Occipital lobe (tissue), 2 donors: ENCODE data around the gene MLST8. TPM values are rescaled to one million over a fixed set of nuclear protein-coding genes. Genes with fewer than 3 reads are reported as not detected.
"Not testable (repeated sequence)": the region's sequence is repeated elsewhere in the genome, so short reads cannot be mapped to it uniquely, and the experiment has no call there.

Experiments
- DNase-seq: peaks from one replicate; lab custom pipeline; 2025; lab: John Stamatoyannopoulos, UW
- total RNA-seq: library from RNA; depleted of rRNA; stranded (reverse); fragments of >200 nt; gene quantifications from one replicate; pipeline ENCODE4 v1.2.3, GENCODE V29; 2014

Gene MLST8
- total RNA-seq, 1 donor from 2014 or later = 10.5 TPM

DNA sequence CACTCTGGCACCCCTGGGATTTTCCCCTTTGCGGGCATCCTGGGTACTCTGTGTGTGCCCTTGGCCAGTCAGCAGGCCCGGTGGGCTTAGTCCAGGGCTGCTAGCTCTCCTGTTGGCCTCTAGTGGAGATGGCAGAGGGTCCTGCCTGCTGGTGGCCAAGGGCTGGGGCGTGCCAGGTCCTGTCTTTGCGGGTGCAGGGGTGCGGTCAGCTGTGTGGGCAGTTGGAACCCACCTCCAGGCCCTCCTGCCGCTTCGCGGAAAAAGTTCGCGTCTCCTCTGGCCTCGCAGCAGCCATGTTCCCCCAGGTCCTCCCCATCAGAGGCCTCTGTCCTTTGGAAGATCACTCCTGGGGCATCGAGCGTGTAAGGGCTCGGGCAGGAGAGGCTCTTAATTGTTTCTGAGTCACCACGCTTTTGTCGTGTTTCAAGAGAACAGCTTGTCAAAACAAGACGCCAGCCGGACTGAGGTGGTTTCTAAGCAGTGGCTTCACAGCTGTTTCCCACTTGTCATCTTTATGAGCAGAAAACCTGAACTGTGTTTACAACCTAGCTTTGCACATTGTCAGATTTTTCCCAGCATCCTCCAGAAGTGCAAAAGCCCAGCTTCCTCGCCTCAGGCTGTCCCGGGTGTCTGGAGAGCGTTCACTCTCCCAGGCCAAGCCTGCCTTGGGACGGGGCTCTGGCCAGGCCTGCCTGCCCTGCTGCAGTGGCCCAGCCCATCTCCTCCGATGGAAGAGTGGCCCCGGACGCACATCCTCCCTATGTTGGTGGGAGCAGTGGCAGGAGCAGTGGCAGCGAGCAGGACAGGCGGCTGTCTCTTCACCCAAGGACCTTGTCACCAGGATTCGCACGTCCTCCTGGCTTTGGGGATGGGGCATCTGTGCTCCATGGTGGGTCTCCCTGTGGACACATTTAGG lies 26.0 kb downstream of the MLST8 start:
- DNase-seq = no peak

DNA sequence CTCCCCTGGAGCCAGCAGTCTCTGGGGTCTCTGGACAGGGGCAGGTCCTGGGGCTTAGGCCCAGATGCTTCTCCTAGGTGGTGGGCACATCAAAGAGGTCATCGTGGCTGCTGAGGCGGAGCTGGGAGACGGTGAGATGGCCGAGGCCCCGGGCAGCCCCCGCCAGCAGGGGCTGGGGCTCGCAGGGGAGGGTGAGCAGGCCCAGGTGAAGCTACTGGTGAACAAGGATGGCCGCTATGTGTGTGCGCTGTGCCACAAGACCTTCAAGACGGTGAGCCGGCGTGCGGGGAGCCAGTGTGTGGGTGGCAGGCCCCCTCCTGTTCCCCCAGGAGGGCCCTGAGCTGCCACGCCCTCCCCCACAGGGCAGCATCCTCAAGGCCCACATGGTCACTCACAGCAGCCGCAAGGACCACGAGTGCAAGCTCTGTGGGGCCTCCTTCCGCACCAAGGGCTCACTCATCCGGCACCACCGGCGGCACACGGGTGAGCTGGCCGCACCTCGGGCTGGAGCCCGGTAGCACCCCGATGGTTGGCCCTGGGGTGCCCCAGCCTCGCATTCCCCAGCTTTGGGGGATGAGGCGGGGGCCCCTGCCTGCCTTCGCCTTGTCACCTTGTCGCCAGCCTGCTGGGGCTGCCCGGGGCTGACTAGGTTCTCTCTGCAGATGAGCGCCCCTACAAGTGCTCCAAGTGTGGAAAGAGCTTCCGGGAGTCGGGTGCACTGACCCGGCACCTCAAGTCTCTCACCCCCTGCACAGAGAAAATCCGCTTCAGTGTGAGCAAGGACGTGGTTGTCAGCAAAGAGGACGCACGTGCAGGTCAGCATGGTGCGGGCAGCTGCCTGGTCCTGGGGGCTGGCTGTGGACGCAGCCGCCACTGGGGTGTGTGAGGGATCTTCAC lies 27.1 kb downstream of the MLST8 start:
- no peak for DNase-seq

DNA sequence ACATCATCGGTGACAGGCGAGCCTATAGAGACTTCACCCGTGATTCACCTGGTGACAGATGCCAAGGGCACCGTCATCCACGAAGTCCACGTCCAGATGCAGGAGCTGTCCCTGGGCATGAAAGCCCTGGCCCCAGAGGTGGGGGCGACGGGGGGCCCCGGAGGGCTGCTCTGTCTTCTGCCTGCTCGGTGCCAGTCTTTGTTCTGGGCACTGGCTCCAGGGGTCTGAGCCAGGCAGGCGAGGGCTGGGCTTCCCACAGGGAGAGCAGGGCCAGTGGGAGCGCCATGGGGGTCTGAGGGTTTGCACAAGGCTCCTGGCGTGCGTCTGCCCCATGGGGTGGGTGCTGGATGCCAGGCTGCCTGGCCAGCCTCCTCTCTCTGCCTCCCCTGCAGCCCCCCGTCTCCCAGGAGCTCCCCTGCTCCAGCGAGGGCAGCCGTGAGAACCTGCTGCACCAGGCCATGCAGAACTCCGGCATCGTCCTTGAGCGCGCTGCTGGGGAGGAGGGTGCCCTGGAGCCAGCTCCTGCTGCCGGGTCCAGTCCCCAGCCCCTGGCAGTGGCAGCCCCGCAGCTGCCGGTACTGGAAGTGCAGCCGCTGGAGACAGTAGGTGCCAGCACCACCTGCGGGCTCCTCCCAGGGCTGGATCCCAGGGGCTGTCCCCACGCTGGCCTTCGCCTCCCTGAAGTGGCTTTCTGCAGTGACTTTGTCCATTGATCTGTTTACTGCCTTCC lies 28.0 kb downstream of the MLST8 start:
- DNase-seq = no peak

DNA sequence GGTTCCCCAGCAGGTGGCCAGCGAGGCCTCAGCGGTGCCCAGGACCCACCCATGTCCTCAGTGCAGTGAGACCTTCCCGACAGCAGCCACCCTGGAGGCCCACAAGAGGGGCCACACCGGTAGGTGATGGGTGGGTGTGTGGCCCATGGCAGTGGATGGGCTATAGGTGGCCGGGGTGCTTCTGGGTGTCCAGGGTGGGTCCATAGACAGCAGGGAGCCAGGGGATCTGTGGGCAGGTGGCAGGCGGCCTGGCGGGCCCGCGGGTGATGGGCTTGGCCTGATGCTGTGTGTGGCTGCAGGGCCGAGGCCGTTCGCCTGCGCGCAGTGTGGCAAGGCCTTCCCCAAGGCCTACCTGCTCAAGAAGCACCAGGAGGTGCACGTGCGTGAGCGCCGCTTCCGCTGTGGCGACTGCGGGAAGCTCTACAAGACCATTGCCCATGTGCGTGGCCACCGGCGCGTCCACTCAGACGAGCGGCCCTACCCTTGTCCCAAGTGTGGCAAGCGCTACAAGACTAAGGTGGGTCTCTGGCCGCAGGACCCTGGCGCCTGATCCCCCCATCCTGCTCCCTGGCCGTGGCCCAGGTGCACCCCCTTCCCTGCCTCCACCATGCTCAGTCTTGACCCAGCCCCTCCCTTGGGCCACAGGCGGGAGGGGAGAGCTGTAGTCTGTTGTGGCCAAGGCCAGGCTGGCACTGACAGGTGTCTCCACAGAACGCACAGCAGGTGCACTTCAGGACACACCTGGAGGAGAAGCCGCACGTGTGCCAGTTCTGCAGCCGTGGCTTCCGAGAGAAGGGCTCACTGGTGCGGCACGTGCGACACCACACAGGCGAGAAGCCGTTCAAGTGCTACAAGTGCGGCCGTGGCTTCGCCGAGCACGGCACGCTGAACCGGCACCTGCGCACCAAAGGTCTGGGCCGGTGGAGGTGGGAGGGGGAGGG lies 28.9 kb downstream of the MLST8 start:
- DNase-seq = no peak

DNA sequence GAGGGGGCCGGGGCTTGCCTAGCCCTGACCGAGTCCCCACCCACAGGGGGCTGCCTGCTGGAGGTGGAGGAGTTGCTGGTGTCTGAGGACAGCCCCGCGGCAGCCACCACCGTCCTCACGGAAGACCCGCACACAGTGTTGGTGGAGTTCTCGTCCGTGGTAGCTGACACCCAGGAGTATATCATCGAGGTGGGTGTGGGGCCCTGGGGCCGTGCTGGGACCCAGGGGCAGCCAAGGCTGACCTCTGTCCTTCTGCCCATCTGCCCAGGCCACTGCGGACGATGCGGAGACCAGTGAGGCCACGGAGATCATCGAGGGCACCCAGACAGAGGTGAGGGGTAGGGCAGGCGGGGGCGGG lies 29.5 kb downstream of the MLST8 start:
- DNase-seq = no peak

DNA sequence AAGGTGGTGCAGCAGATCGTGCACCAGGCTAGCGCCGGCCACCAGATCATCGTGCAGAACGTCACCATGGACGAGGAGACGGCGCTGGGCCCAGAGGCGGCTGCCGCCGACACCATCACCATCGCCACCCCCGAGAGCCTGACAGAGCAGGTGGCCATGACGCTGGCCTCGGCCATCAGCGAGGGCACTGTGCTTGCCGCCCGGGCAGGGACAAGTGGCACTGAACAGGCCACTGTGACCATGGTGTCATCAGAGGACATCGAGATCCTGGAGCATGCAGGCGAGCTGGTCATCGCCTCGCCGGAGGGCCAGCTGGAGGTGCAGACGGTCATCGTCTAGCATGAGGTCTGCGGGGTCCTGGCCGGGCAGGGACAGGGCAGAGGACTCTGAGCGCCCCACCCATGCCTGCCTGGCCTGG lies 30.0 kb downstream of the MLST8 start:
- no peak for DNase-seq

DNA sequence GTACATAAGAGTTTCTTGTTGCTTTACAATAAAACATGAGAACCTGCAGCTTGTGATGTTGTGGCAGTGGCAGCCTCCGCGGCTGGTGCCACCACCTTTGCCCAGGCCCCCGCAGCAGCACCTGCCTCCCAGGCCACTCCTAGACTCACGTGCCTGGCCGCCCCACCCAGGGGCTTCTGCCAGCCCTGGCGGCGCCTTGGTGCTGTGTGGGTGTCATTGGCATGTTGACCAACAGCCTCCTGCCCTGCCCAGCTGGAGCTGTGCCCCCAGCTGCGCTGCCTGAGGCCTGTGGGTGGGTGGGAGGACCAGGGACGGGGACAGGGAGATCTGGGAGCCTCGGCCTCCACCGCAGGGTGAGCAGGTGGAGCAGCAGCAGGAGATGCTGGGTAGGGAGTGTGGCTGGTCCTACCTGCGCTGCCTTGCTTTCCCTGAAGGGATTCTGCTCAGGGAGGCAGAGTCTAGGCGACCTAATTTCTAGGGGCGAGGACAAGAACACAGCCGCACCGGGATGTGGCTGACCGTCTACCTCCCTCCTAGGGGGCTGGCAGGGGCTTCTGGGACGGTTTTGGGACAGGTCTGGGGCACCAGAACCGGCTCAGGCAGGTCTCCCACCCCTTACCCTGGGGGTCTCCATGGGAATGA lies 30.6 kb downstream of the MLST8 start:
- DNase-seq = no peak

DNA sequence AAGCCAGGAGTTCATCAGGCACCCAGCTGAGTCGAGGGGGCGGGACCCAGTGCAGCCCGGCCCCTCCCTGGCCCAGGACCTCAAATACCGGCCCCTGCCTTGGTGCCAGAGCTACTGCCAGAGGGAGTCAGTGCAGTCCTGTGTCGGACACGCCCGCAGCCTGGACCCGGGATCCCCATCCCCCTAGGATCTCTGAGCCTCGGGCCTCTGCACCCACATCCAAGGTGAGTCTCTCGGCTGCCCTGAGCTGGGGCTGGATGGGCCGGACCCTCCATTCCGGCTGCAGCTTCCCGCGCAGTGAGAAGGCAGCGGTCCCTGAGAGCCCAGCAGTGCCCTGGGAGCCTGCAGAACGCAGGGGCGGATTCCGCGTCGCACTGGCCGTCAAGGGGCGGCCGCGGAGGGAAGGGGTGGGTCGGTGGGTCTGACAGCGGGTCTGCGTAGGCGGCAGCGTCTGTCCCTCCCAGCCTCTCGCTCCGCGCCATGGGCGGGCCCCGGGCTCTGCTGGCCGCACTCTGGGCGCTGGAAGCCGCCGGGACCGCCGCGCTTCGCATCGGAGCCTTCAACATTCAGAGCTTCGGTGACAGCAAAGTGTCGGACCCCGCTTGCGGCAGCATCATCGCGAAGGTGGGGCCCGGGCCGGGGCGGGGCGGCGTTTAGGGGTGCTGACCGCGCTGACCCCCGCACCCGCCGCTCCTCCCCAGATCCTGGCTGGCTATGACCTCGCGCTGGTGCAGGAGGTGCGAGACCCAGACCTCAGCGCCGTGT lies 31.3 kb downstream of the MLST8 start, which contains the start of gene DNASE1L2:
TSS of gene DNASE1L2 (plus strand) at position 108 of the 765 bp plus-strand sequence. CDS start at position 481, 373 bp downstream.
- no peak for DNase-seq

DNA sequence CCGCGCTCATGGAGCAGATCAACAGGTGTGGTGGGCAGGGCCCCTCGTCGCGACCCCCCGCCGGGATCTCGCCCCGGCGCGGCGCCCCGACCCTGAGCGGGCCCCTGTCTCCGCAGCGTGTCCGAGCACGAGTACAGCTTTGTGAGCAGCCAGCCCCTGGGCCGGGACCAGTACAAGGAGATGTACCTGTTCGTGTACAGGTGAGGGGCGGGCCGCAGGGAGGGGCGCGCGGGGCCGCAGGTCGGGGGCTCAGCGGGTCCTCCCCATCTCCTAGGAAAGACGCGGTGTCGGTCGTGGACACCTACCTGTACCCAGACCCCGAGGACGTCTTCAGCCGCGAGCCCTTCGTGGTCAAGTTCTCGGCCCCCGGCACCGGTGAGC lies 31.8 kb downstream of the MLST8 start:
- DNase-seq = no peak

DNA sequence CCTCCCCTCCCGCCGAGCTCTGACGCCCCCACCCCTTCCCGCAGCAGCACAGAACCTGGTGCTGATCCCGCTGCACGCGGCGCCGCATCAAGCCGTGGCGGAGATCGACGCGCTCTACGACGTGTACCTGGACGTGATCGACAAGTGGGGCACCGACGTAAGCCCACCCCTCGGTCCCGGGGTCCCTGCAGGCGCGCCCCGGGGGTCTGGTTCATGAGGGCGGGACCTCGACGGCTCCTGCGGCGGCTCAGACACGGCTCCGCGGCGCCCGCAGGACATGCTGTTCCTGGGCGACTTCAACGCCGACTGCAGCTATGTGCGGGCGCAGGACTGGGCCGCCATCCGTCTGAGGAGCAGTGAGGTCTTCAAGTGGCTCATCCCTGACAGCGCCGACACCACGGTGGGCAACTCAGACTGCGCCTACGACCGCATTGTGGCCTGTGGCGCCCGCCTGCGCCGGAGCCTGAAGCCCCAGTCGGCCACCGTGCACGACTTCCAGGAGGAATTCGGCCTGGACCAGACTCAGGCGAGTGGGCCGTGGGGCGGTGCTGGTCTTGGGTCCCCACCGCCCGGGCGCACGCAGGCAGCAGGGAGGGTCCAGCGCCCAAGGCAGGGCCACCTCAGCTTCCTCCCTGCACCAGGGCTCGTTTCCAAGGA lies 32.4 kb downstream of the MLST8 start:
- no peak for DNase-seq

DNA sequence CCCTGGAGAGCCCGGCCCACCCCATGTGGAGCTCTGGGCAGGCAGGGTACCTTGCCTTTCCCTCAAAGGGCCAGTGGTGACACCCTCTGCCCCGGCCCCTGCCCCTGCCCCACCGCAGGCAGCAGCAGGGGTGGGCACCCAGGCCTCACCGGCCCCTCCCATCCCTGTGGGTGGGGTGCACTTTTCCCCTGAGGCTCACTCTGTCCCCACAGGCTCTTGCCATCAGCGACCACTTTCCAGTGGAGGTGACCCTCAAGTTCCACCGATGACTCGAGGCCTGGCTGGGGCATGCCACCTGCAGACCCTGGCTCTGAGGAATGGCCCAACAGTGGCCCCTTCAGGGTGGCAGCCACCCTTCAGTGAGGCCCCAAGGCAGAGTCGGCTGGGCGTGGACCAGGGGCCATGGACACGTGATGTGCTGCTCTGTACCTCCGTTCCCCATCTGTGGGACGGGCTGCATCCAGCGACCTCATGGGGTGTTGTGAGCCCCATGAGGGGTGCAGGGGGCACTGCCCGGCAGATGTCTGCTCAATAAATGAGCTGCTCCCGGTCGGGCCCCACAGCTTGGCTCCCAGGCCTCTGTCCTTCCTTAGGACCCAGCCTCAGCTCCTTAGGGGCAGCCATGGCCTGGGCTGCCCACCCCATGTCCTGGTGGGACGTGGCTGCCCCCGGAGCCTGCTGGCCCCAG lies 33.0 kb downstream of the MLST8 start:
- DNase-seq = no peak

DNA sequence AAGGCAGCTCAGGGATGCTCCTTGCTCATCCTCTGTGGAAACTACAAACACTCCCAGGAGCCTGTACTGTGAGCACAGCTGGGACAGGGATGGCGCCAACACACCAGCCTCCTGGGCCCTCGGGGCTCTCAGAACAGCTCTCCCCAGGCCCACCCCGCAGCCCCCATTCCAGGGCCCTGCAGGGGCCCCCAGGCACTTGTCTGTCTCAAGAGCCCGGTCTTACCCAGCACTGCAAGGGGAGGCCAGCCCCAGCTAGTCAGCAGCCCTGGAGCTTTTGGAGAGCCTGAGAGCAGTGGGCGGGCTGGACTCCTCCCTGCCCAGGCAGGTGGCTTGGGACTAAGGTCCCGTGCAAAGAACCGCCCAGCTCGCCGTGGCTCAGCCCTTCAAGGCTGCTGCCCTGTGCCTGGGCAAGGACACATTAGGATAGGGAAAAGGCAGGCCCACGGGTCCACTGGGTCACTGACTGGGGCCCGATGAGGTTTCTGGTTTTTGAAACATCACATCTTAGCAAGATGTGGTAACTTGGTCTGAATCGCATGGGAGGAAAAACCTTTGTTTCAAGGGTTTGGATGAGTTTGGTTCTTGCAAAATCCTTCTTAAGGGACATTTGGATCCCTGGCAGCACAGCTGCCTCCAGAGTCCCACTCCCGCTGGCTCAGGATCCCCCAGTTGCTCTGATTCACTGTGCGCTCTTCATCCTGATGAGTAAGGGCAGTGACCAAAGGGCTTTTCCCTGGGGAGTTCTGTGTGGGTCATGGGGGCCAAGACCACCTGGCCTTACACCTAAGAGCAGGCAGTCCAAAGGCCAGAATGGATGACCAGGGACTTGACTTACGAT lies 33.8 kb downstream of the MLST8 start:
- no peak for DNase-seq

DNA sequence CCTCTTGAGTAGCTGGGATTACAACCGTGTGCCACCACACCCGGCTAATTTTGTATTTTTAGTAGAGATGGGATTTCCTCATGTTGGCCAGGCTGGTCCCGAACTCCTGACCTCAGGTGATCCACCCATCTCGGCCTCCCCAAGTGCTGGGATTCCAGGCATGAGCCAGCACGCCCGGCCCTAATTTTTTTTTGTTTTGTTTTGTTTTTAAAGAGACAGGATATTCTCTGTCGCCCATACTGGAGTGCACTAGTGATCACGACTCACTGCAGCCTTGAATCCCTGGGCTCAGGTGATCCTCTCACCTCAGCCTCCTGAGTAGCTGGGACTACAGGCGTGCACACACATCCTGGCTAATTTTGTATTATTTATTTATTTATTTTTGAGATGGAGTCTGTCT lies 35.1 kb downstream of the MLST8 start:
- not testable (repeated sequence) for DNase-seq

DNA sequence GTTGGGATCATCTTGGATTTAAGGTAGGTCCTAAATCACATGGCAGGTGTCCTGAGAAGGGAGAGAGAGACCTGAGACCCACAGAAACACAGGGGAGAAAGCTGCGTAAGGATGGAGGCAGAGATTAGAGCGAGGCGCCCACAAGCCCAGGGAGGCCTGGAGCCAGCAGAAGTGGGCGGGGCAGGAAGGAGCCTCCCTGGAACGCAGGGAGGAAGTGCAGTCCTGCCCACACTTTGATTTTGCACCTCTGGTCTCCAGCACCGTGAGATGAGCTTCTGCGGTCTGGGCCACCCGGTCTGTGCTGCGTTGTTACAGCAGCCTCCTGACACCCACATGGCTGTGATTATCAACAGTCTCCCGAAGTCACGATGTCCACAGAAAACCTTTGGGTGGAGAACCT lies 37.3 kb downstream of the MLST8 start:
- DNase-seq = peak; percentile 28

DNA sequence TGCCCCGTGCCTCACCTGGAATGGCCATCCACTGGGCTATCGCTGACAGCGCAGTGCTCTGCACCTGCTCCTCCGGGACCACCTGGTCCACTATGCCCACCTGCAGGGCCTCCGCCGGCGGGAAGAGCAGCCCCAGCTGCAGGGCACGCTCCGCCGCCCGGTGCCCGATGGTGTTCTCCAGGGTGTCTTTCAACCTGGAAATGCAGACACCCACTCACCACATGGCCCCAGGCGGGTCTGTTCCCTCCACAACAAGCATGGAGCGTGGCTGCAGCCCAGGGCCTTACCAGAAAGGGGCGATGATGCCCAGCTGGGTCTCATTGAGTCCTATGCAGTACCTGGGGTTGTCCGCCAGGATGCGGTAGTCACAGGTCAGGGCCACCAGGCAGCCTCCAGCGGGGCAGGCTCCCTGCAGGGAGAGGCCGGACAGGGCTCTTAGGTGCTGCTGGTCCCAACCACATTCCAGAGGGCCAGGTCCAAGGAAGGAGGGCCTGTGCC lies 37.8 kb downstream of the MLST8 start:
- DNase-seq = no peak

DNA sequence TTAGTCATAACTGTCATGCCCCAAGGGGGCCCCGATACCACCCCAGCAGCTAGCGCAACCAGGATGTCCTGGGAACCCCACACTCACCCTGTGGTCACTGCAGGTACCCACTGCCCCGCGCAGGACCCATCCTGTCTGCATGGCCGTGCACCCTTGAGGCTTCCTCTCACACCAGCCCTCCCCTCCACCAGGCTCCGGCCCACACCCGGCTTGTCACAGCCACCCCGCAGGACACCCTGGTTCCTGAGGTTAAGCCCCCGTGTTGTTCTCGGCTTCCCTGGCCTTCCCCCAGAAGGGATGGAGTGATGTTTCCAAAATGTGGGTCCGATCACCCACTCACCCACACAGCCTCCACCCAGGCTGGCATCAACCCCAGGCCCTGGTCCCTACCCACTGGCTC lies 38.5 kb downstream of the MLST8 start:
- no peak for DNase-seq

DNA sequence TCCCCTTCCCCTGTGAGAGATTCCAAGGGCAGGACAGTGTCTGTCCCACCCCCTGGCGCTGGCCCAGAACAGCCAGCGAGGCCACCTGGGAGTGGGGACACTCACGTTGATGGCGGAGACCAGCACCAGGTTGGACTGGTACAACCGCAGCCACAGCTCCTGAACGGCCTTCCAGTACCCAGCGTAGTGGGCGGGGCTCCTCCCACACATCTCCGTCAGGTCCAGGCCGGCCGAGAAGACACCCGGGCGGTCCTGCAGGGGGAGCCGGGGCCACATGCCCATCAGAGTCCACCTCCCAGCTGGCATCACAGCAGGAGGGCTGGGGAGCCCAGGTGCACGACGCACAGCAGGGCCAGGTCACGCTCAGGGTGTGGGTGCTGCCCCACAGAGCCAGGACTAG lies 39.0 kb downstream of the MLST8 start:
- no peak for DNase-seq
